Astrocyte (in vitro differentiated cells and primary cell): ENCODE measurements around the gene GBA2. TPM values are rescaled to one million over a fixed set of nuclear protein-coding genes. Genes with fewer than 3 reads are reported as not detected.

Experiments
- DNase-seq: peaks from one replicate; pipeline ENCODE4 v3.0.0-alpha.2; 2010; ENCODE audit warnings: low read depth
- FAIRE-seq: peaks from 2 replicates; lab custom pipeline; 2011; peaks lifted over from hg19 to GRCh38; lab: Jason Lieb, UNC
- H2AFZ ChIP-seq: 2 replicates; pipeline ENCODE4 v1.6.0; 2012; ENCODE audit warnings: low read depth, low read length, inconsistent platforms
- H3K27ac ChIP-seq: 2 replicates; pipeline ENCODE4 v1.5.1; 2011; ENCODE audit warnings: low read depth, low read length, inconsistent platforms
- H3K27me3 ChIP-seq: 2 replicates; pipeline ENCODE4 v1.6.0; 2011; ENCODE audit warnings: low read length, inconsistent platforms; ENCODE audit not compliant: insufficient read depth
- H3K36me3 ChIP-seq: 2 replicates; pipeline ENCODE4 v1.5.1; 2011; ENCODE audit warnings: low read length, inconsistent platforms; ENCODE audit not compliant: insufficient read depth
- H3K4me1 ChIP-seq: 2 replicates; pipeline ENCODE4 v1.5.1; 2011; ENCODE audit warnings: low read length, inconsistent platforms; ENCODE audit not compliant: insufficient read depth
- H3K4me2 ChIP-seq: 2 replicates; pipeline ENCODE4 v1.6.0; 2012; ENCODE audit warnings: low read length, inconsistent platforms
- H3K4me3 ChIP-seq: 2 replicates; pipeline ENCODE4 v1.5.1; 2011; ENCODE audit warnings: low read depth, mild to moderate bottlenecking, low read length, inconsistent platforms; ENCODE audit not compliant: insufficient read depth
- H3K79me2 ChIP-seq: 2 replicates; pipeline ENCODE4 v1.6.0; 2012; ENCODE audit warnings: mild to moderate bottlenecking, low read length, inconsistent platforms; ENCODE audit not compliant: insufficient read depth
- H3K9ac ChIP-seq: 2 replicates; pipeline ENCODE4 v1.6.0; 2012; ENCODE audit warnings: mild to moderate bottlenecking, low read length, inconsistent platforms
- H3K9me3 ChIP-seq: 2 replicates; pipeline ENCODE4 v1.5.1; 2012; ENCODE audit warnings: low read depth, mild to moderate bottlenecking, low read length, inconsistent platforms; ENCODE audit not compliant: insufficient read depth
- H4K20me1 ChIP-seq: 2 replicates; pipeline ENCODE4 v1.6.0; 2012; ENCODE audit warnings: low read length, inconsistent platforms; ENCODE audit not compliant: insufficient read depth
- H3K27ac Mint-ChIP-seq: one replicate; pipeline ENCODE4 v1.8.0; 2021; ENCODE audit warnings: mild to moderate bottlenecking, mixed read lengths; ENCODE audit not compliant: unreplicated experiment
- H3K27me3 Mint-ChIP-seq: one replicate; pipeline ENCODE4 v1.8.0; 2021; ENCODE audit warnings: low read depth, mixed read lengths; ENCODE audit not compliant: unreplicated experiment
- H3K36me3 Mint-ChIP-seq: one replicate; pipeline ENCODE4 v1.8.0; 2021; ENCODE audit warnings: low read depth, mixed read lengths; ENCODE audit not compliant: unreplicated experiment
- H3K4me1 Mint-ChIP-seq: one replicate; pipeline ENCODE4 v1.8.0; 2021; ENCODE audit warnings: low read depth, mixed read lengths; ENCODE audit not compliant: unreplicated experiment
- H3K4me3 Mint-ChIP-seq: one replicate; pipeline ENCODE4 v1.8.0; 2021; ENCODE audit warnings: mild to moderate bottlenecking, moderate library complexity, mixed read lengths; ENCODE audit not compliant: unreplicated experiment
- H3K9me3 Mint-ChIP-seq: one replicate; pipeline ENCODE4 v1.8.0; 2021; ENCODE audit warnings: mild to moderate bottlenecking, mixed read lengths; ENCODE audit not compliant: unreplicated experiment
- CTCF ChIP-seq: IDR thresholded peaks from 2 replicates; pipeline ENCODE4 v1.5.1; 2011; ENCODE audit warnings: low read depth, mild to moderate bottlenecking, inconsistent platforms, low read length, moderate library complexity; ENCODE audit not compliant: insufficient read depth
- EZH2 ChIP-seq: IDR thresholded peaks from 2 replicates; pipeline ENCODE4 v1.6.1; 2012; ENCODE audit warnings: mild to moderate bottlenecking, low read length, inconsistent platforms; ENCODE audit not compliant: insufficient read depth
- total RNA-seq: library from RNA; stranded (reverse); gene quantifications from 2 replicates; pipeline ENCODE4 v1.2.1, GENCODE V29; 2021

GBA2 gene
- total RNA-seq, 1 donor from 2014 or later: 42.5 TPM

DNA sequence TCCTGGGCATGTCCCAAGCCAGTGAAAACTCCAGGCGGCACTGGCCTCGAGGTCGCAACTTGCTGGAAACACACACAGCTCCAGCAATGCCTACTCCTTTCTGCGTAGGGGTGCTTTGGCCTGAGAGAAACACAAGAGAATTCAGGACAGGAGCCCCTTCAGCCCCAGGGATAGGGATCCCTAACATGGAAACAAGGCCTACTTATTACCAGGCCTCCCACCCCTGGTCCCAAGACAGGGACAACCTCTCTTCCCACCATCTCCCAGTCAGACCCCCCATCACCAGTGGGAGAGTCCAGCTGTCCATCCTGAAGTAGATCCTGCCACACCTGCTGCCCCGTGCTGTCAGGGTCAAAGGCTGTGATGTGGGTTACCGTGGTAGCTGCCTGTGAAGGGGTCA is 8.8 kb downstream of the GBA2 start:
- peaks cover 51% of the 10 kb centered on the region for H3K36me3 Mint-ChIP-seq
- Histone ChIP-seq H3K4me2 (no peak overlapping the region), H2AFZ (no peak overlapping the region), H3K79me2 (peaks cover 35% of the 10 kb centered on the region), H3K4me1 (peaks cover 5% of the 10 kb centered on the region), H3K36me3 (peaks cover 73% of the 10 kb centered on the region), H3K27ac (no peak overlapping the region), H3K27me3 (no peaks in the 10 kb centered on the region), H3K4me3 (no peak overlapping the region), H3K9me3 (no peaks in the 10 kb centered on the region), H3K9ac (no peak overlapping the region), H4K20me1 (peaks cover 76% of the 10 kb centered on the region)
- H3K4me1 Mint-ChIP-seq: peaks cover 18% of the 10 kb centered on the region
- no peak overlapping the region for H3K4me3 Mint-ChIP-seq
- DNase-seq (no peak), FAIRE-seq (no peak)
- no peaks in the 10 kb centered on the region for H3K27me3 Mint-ChIP-seq
- TF ChIP-seq CTCF (no peak), EZH2 (no peak)
- no peak overlapping the region for H3K27ac Mint-ChIP-seq
- no peaks in the 10 kb centered on the region for H3K9me3 Mint-ChIP-seq

DNA sequence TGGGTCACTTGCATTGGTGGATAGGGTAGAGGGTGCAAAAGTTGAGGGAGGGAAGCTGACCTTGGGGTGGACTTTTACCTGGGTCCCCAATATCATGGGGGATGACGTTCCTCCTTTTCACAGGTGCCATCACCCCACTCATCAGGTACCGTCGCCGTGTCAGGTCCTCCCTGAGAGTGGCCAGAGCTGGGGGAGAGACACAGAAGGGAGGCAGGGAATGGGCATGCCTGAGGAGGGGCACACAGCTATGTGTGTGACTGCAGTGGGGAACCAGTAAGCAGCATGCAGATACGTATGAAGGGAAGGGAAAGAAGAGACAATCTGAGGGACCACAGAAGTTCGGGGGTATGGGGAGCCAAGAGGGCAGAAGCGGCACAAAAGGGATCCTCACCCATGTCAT is 10.1 kb downstream of the GBA2 start:
- no peaks in the 10 kb centered on the region for H3K27me3 Mint-ChIP-seq
- no peaks in the 10 kb centered on the region for H3K9me3 ChIP-seq
- DNase-seq (no peak), FAIRE-seq (no peak)
- peaks cover 79% of the 10 kb centered on the region for H4K20me1 ChIP-seq
- no peak for TF ChIP-seq CTCF
- no peak for TF ChIP-seq EZH2
- no peak overlapping the region for H3K4me3 ChIP-seq
- H3K36me3 Mint-ChIP-seq: peaks cover 43% of the 10 kb centered on the region
- H3K4me2 ChIP-seq: no peak overlapping the region
- no peak overlapping the region for H3K4me3 Mint-ChIP-seq
- peak overlapping the region; percentile 2 for H3K27ac Mint-ChIP-seq
- H3K4me1 ChIP-seq: peaks cover 11% of the 10 kb centered on the region
- H2AFZ ChIP-seq: no peak overlapping the region
- H3K27ac ChIP-seq: no peak overlapping the region
- H3K4me1 Mint-ChIP-seq: peaks cover 28% of the 10 kb centered on the region
- no peaks in the 10 kb centered on the region for H3K9me3 Mint-ChIP-seq
- H3K27me3 ChIP-seq: no peaks in the 10 kb centered on the region
- H3K79me2 ChIP-seq: peaks cover 37% of the 10 kb centered on the region
- no peak overlapping the region for H3K9ac ChIP-seq
- peaks cover 69% of the 10 kb centered on the region for H3K36me3 ChIP-seq

GRCh38 chr9:35738186-35738585 is 10.8 kb downstream of the GBA2 start:
- H3K4me1 ChIP-seq: peaks cover 18% of the 10 kb centered on the region
- FAIRE-seq (no peak), DNase-seq (no peak)
- H3K79me2 ChIP-seq: peaks cover 37% of the 10 kb centered on the region
- H3K27me3 Mint-ChIP-seq: no peaks in the 10 kb centered on the region
- no peaks in the 10 kb centered on the region for H3K27me3 ChIP-seq
- peak overlapping the region; percentile 12 for H3K9ac ChIP-seq
- no peak overlapping the region for H2AFZ ChIP-seq
- H3K4me2 ChIP-seq: no peak overlapping the region
- no peak overlapping the region for H3K27ac ChIP-seq
- H3K4me1 Mint-ChIP-seq: peaks cover 28% of the 10 kb centered on the region
- no peak overlapping the region for H3K4me3 ChIP-seq
- no peak overlapping the region for H3K27ac Mint-ChIP-seq
- H3K36me3 ChIP-seq: peaks cover 62% of the 10 kb centered on the region
- no peaks in the 10 kb centered on the region for H3K9me3 ChIP-seq
- no peak for TF ChIP-seq CTCF
- TF ChIP-seq EZH2: no peak
- peak overlapping the region; percentile 34 for H3K4me3 Mint-ChIP-seq
- H4K20me1 ChIP-seq: peaks cover 77% of the 10 kb centered on the region
- peaks cover 41% of the 10 kb centered on the region for H3K36me3 Mint-ChIP-seq
- no peaks in the 10 kb centered on the region for H3K9me3 Mint-ChIP-seq
